ENCODE data around the gene MDM1. TPM values are rescaled to one million over a fixed set of nuclear protein-coding genes. Genes with fewer than 3 reads are reported as not detected.
A peak's percentile ranks its signal among the peaks of the same experiment; 100 is the strongest.

Gene MDM1
- total RNA-seq, 1 donor from 2014 or later = 23.2 TPM

GRCh38 chr12:68348419-68348818 lies 16.3 kb upstream of the MDM1 start:
- Mint-ChIP-seq H3K4me3 (no peak overlapping the region), H3K27me3 (peaks cover 21% of the 10 kb centered on the region), H3K27ac (no peak overlapping the region), H3K36me3 (ENCODE audit: low read depth) (no peaks in the 10 kb centered on the region), H3K4me1 (peaks cover 7% of the 10 kb centered on the region), H3K9me3 (peaks cover 5% of the 10 kb centered on the region)
- intact Hi-C loops (cut with micrococcal nuclease) = no loop called here
- no peak for DNase-seq

- Mint-ChIP-seq H3K4me1 (peaks cover 9% of the 10 kb centered on the region), H3K9me3 (peaks cover 5% of the 10 kb centered on the region), H3K27ac (no peak overlapping the region), H3K36me3 (ENCODE audit: low read depth) (no peaks in the 10 kb centered on the region), H3K27me3 (peaks cover 27% of the 10 kb centered on the region), H3K4me3 (no peak overlapping the region)
- intact Hi-C loops (cut with micrococcal nuclease) = no loop called here
- DNase-seq = no peak
Measured at GRCh38 chr12:68345763-68346162, 13.6 kb upstream of the MDM1 start.

- H3K9me3 Mint-ChIP-seq = peaks cover 5% of the 10 kb centered on the region
- intact Hi-C loops (cut with micrococcal nuclease) = no loop called here
Measured at GRCh38 chr12:68344126-68344525, 12.0 kb upstream of the MDM1 start.

GRCh38 chr12:68342966-68343365 lies 10.8 kb upstream of the MDM1 start:
- no peak overlapping the region for H3K4me3 Mint-ChIP-seq
- intact Hi-C loops (cut with micrococcal nuclease) = no loop called here
- H3K4me1 Mint-ChIP-seq = peaks cover 9% of the 10 kb centered on the region
- H3K27ac Mint-ChIP-seq = no peak overlapping the region
- peaks cover 5% of the 10 kb centered on the region for H3K9me3 Mint-ChIP-seq
- H3K36me3 Mint-ChIP-seq (ENCODE audit: low read depth) = no peaks in the 10 kb centered on the region
- no peak for DNase-seq
- H3K27me3 Mint-ChIP-seq = peaks cover 31% of the 10 kb centered on the region

More at GRCh38 chr12:68344126-68344525, 12.0 kb upstream of the MDM1 start:
- H3K27ac Mint-ChIP-seq = no peak overlapping the region
- H3K4me1 Mint-ChIP-seq = peaks cover 9% of the 10 kb centered on the region
- peaks cover 31% of the 10 kb centered on the region for H3K27me3 Mint-ChIP-seq
- no peak for DNase-seq
- no peaks in the 10 kb centered on the region for H3K36me3 Mint-ChIP-seq (ENCODE audit: low read depth)
- H3K4me3 Mint-ChIP-seq = no peak overlapping the region

GRCh38 chr12:68341822-68342221 lies 9.7 kb upstream of the MDM1 start:
- intact Hi-C loops (cut with micrococcal nuclease) = no loop called here
- Mint-ChIP-seq H3K36me3 (ENCODE audit: low read depth) (no peaks in the 10 kb centered on the region), H3K4me3 (no peak overlapping the region), H3K27me3 (peaks cover 30% of the 10 kb centered on the region), H3K27ac (no peak overlapping the region), H3K4me1 (peaks cover 9% of the 10 kb centered on the region), H3K9me3 (peaks cover 5% of the 10 kb centered on the region)
- DNase-seq = no peak

- H3K27me3 Mint-ChIP-seq = peaks cover 34% of the 10 kb centered on the region
- H3K4me1 Mint-ChIP-seq = peaks cover 5% of the 10 kb centered on the region
- H3K4me3 Mint-ChIP-seq = no peak overlapping the region
- peak; percentile 44 for DNase-seq
- H3K27ac Mint-ChIP-seq = no peak overlapping the region
- H3K9me3 Mint-ChIP-seq = peaks cover 2% of the 10 kb centered on the region
- H3K36me3 Mint-ChIP-seq (ENCODE audit: low read depth) = no peaks in the 10 kb centered on the region
- intact Hi-C loops (cut with micrococcal nuclease) = no loop called here
Measured at GRCh38 chr12:68340404-68341270, 8.5 kb upstream of the MDM1 start.

- intact Hi-C loops (cut with micrococcal nuclease) = loop anchor here (10.0 kb wide), 1 partner anchor 278 kb away; the partner anchor contains the start of gene RAP1B
- Mint-ChIP-seq H3K36me3 (ENCODE audit: low read depth) (no peaks in the 10 kb centered on the region), H3K9me3 (no peaks in the 10 kb centered on the region), H3K4me3 (no peak overlapping the region), H3K27ac (no peak overlapping the region), H3K27me3 (peaks cover 15% of the 10 kb centered on the region), H3K4me1 (peaks cover 22% of the 10 kb centered on the region)
- no peak for DNase-seq
Measured at GRCh38 chr12:68336889-68337303, 4.7 kb upstream of the MDM1 start.

GRCh38 chr12:68335462-68335861 lies 3.3 kb upstream of the MDM1 start:
- no peak overlapping the region for H3K27ac Mint-ChIP-seq
- DNase-seq = no peak
- no peak overlapping the region for H3K4me3 Mint-ChIP-seq
- H3K36me3 Mint-ChIP-seq (ENCODE audit: low read depth) = no peaks in the 10 kb centered on the region
- intact Hi-C loops (cut with micrococcal nuclease) = loop anchor here (10.0 kb wide), 1 partner anchor 279 kb away; the partner anchor contains the start of gene RAP1B
- H3K4me1 Mint-ChIP-seq = peaks cover 29% of the 10 kb centered on the region
- H3K27me3 Mint-ChIP-seq = peaks cover 11% of the 10 kb centered on the region
- no peaks in the 10 kb centered on the region for H3K9me3 Mint-ChIP-seq

- intact Hi-C loops (cut with micrococcal nuclease) = loop anchor here (5.0 to 10.0 kb wide), 3 partner anchors 112 to 297 kb away; partner anchors contain the start of gene RAP1B
- Mint-ChIP-seq H3K4me1 (peaks cover 35% of the 10 kb centered on the region), H3K27ac (peak overlapping the region; percentile 59), H3K9me3 (no peaks in the 10 kb centered on the region), H3K36me3 (ENCODE audit: low read depth) (peaks cover 3% of the 10 kb centered on the region), H3K27me3 (peaks cover 9% of the 10 kb centered on the region), H3K4me3 (peak overlapping the region; percentile 88)
- peak; percentile 81 for DNase-seq
Measured at GRCh38 chr12:68334132-68334531, 2.0 kb upstream of the MDM1 start.

GRCh38 chr12:68332728-68333630 lies 817 bp upstream of the MDM1 start:
- DNase-seq = no peak
- intact Hi-C loops (cut with micrococcal nuclease) = loop anchor here (1.0 to 10.0 kb wide), 7 partner anchors 32 to 475 kb away; partner anchors contain the start of genes MDM2, RAP1B and SLC35E3
- Mint-ChIP-seq H3K4me3 (peak overlapping the region; percentile 88), H3K4me1 (peaks cover 35% of the 10 kb centered on the region), H3K9me3 (no peaks in the 10 kb centered on the region), H3K36me3 (ENCODE audit: low read depth) (peaks cover 6% of the 10 kb centered on the region), H3K27me3 (peaks cover 9% of the 10 kb centered on the region), H3K27ac (peak overlapping the region; percentile 81)

GRCh38 chr12:68331500-68331868 lies 678 bp downstream of the MDM1 start:
- H3K27ac Mint-ChIP-seq = peak overlapping the region; percentile 77
- no peak for DNase-seq
- peaks cover 37% of the 10 kb centered on the region for H3K4me1 Mint-ChIP-seq
- no peaks in the 10 kb centered on the region for H3K9me3 Mint-ChIP-seq
- peaks cover 12% of the 10 kb centered on the region for H3K36me3 Mint-ChIP-seq (ENCODE audit: low read depth)
- H3K27me3 Mint-ChIP-seq = peaks cover 4% of the 10 kb centered on the region
- peak overlapping the region; percentile 88 for H3K4me3 Mint-ChIP-seq
- intact Hi-C loops (cut with micrococcal nuclease) = loop anchor here (5.0 to 10.0 kb wide), 3 partner anchors 109 to 294 kb away; partner anchors contain the start of gene RAP1B

GRCh38 chr12:68327896-68328295 lies 4.3 kb downstream of the MDM1 start:
- H3K27me3 Mint-ChIP-seq = no peaks in the 10 kb centered on the region
- H3K36me3 Mint-ChIP-seq (ENCODE audit: low read depth) = peaks cover 16% of the 10 kb centered on the region
- no peak overlapping the region for H3K27ac Mint-ChIP-seq
- no peak overlapping the region for H3K4me3 Mint-ChIP-seq
- intact Hi-C loops (cut with micrococcal nuclease) = no loop called here
- H3K9me3 Mint-ChIP-seq = no peaks in the 10 kb centered on the region
- no peak for DNase-seq
- H3K4me1 Mint-ChIP-seq = peaks cover 21% of the 10 kb centered on the region

- intact Hi-C loops (cut with micrococcal nuclease) = no loop called here
- H3K27ac Mint-ChIP-seq = no peak overlapping the region
- no peak for DNase-seq
- peaks cover 19% of the 10 kb centered on the region for H3K36me3 Mint-ChIP-seq (ENCODE audit: low read depth)
- H3K27me3 Mint-ChIP-seq = no peaks in the 10 kb centered on the region
- peaks cover 17% of the 10 kb centered on the region for H3K4me1 Mint-ChIP-seq
- H3K4me3 Mint-ChIP-seq = no peak overlapping the region
- no peaks in the 10 kb centered on the region for H3K9me3 Mint-ChIP-seq
Measured at GRCh38 chr12:68326716-68327115, 5.4 kb downstream of the MDM1 start.

All from activated CD4-positive, alpha-beta T cell treated with anti-CD3 and anti-CD28 coated beads, Interleukin-2, amount 10 ng/mL, durations not matched to agents 24 days and 14 days (primary cell).